Inferior parietal cortex (tissue), 1 donor: ENCODE results near the gene GRB7.
"Not testable (repeated sequence)": the region's sequence is repeated elsewhere in the genome, so short reads cannot be mapped to it uniquely, and the experiment has no call there.

Experiments used
- DNase-seq: peaks from one replicate; pipeline ENCODE4 v3.0.0-alpha.2; 2016; ENCODE audit errors: extremely low spot score

GRB7 gene

GRCh38 chr17:39751016-39751543, 13.3 kb downstream of the GRB7 start:
- DNase-seq: no peak

GRCh38 chr17:39751637-39752036, 13.9 kb downstream of the GRB7 start:
- DNase-seq: no peak

- DNase-seq: no peak
These were observed 14.6 kb downstream of the GRB7 start for GRCh38 chr17:39752241-39752881.

- DNase-seq: no peak
These were observed 15.9 kb downstream of the GRB7 start for GRCh38 chr17:39753514-39754160.

GRCh38 chr17:39754161-39754957, 16.6 kb downstream of the GRB7 start:
- peak; percentile 83 for DNase-seq

GRCh38 chr17:39754958-39755553, 17.3 kb downstream of the GRB7 start:
- no peak for DNase-seq

- no peak for DNase-seq
These were observed 18.0 kb downstream of the GRB7 start for GRCh38 chr17:39755554-39756379.

GRCh38 chr17:39756380-39757079, 18.8 kb downstream of the GRB7 start:
- no peak for DNase-seq

GRCh38 chr17:39757176-39757662, 19.5 kb downstream of the GRB7 start:
- no peak for DNase-seq

GRCh38 chr17:39757931-39758873, 20.5 kb downstream of the GRB7 start:
- no peak for DNase-seq

GRCh38 chr17:39759204-39759603, 21.5 kb downstream of the GRB7 start:
- DNase-seq: no peak

- DNase-seq: no peak
These were observed 24.2 kb downstream of the GRB7 start for GRCh38 chr17:39761861-39762496.

GRCh38 chr17:39763051-39763820, 25.5 kb downstream of the GRB7 start:
- DNase-seq: peak; percentile 13

GRCh38 chr17:39764171-39764570, 26.4 kb downstream of the GRB7 start:
- DNase-seq: not testable (repeated sequence)

- DNase-seq: no peak
These were observed 27.4 kb downstream of the GRB7 start for GRCh38 chr17:39765175-39765574.

- no peak for DNase-seq
These were observed 28.0 kb downstream of the GRB7 start for GRCh38 chr17:39765766-39766165.

GRCh38 chr17:39767147-39767546, 29.4 kb downstream of the GRB7 start:
- DNase-seq: no peak

GRCh38 chr17:39769974-39770587, 32.3 kb downstream of the GRB7 start:
- no peak for DNase-seq
